HFF-Myc (cell line): ENCODE measurements around the gene SPC24.
"Not testable (repeated sequence)": the region's sequence is repeated elsewhere in the genome, so short reads cannot be mapped to it uniquely, and the experiment has no call there.

Experiments
- DNase-seq: peaks from one replicate; pipeline ENCODE4 v3.0.0-alpha.2; 2011; ENCODE audit warnings: low read depth; ENCODE audit errors: extremely low read depth
- H3K4me3 ChIP-seq: replicated peaks from 2 replicates; pipeline ENCODE4 v1.5.1; 2011; ENCODE audit warnings: low read depth, mild to moderate bottlenecking, control low read depth, low read length
- CTCF ChIP-seq: IDR thresholded peaks from 2 replicates; pipeline ENCODE4 v1.5.1; 2012; ENCODE audit warnings: mild to moderate bottlenecking, low read depth, low read length, control low read depth; ENCODE audit errors: missing control alignments

Gene SPC24

GRCh38 chr19:11179716-11180297 is 24.2 kb upstream of the SPC24 start:
- no peak for DNase-seq
- TF ChIP-seq CTCF, result no peak
- no peak overlapping the region for H3K4me3 ChIP-seq

GRCh38 chr19:11179145-11179465 is 23.5 kb upstream of the SPC24 start:
- DNase-seq, result not testable (repeated sequence)

GRCh38 chr19:11177592-11177991 is 22.0 kb upstream of the SPC24 start:
- no peak overlapping the region for H3K4me3 ChIP-seq
- TF ChIP-seq CTCF, result no peak
- no peak for DNase-seq

More at GRCh38 chr19:11179145-11179465, 23.5 kb upstream of the SPC24 start:
- H3K4me3 ChIP-seq, result not testable (repeated sequence)

- TF ChIP-seq CTCF, result no peak
- DNase-seq, result no peak
- no peak overlapping the region for H3K4me3 ChIP-seq
Measured at GRCh38 chr19:11176466-11177193, 21.0 kb upstream of the SPC24 start.

GRCh38 chr19:11175920-11176319 is 20.3 kb upstream of the SPC24 start:
- DNase-seq, result no peak
- no peak for TF ChIP-seq CTCF
- H3K4me3 ChIP-seq, result no peak overlapping the region

- H3K4me3 ChIP-seq, result no peak overlapping the region
- no peak for DNase-seq
- no peak for TF ChIP-seq CTCF
Measured at GRCh38 chr19:11174336-11174735, 18.8 kb upstream of the SPC24 start.

- TF ChIP-seq CTCF, result no peak
- no peak for DNase-seq
- no peak overlapping the region for H3K4me3 ChIP-seq
Measured at GRCh38 chr19:11173516-11174155, 18.1 kb upstream of the SPC24 start.
